Stimulated activated CD8-positive, alpha-beta memory T cell treated with anti-CD3 and anti-CD28 coated beads, Interleukin-7, amount 100 ng/mL, for 48 hours (primary cell): ENCODE data around the gene BMPER.
A peak's percentile ranks its signal among the peaks of the same experiment; 100 is the strongest.

ENCODE experiments used
- DNase-seq, 2 donors: peaks; one replicate each; pipeline ENCODE4 v3.0.0-alpha.2; 2020; ENCODE audit warnings: low read depth in 1 of 2; ENCODE audit errors: extremely low read depth in 1 of 2

The BMPER gene

GRCh38 chr7:33921216-33921938 is 16.0 kb downstream of the BMPER start:
- DNase-seq: no peak

- no peak for DNase-seq
Observed at GRCh38 chr7:33922820-33923219, 17.5 kb downstream of the BMPER start.

GRCh38 chr7:33923440-33924229 is 18.3 kb downstream of the BMPER start:
- DNase-seq: no peak

DNA sequence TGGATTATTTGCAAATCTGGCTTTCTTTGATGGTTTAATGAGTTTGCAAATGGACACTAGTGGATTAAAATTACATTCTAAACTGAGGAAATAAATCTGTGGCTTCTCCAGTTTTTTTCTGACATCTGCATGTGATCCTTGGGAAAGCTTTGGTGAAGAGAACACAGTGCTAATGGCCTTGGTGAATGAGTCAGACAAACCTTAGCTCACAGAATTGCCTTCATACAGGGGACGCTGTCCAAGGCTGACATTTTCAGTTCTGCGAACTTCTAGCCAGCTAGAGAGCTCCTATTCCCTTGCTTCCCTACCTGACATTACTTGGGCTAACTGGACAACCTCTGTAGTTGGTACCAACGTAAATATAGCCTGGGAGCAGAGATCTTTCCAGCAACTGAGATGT is 21.2 kb downstream of the BMPER start:
- DNase-seq: no peak

DNA sequence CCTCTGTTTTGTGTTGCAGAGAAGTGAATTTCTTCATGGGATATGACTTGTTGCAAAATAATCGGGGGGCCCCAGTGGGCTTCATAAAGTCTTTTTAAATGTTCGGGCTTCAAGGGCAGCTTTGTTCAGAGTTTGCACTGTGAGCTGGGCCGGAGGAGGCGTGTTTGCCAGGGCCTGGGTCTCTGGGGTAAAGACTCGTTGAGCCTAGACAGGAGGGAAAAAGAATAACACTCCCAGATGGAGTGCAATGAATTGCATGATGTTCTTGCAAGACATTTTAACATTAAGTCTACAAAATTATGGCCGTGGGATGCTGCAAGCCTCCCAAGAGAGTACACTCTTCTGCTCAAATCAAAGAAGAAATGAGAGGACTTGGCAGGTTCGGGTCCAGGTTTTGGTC is 23.6 kb downstream of the BMPER start:
- no peak for DNase-seq

GRCh38 chr7:33932221-33932620 is 26.9 kb downstream of the BMPER start:
- no peak for DNase-seq

- DNase-seq: peak; percentile 19 to 22
Observed at GRCh38 chr7:33932832-33933468, 27.6 kb downstream of the BMPER start.

- no peak for DNase-seq
Observed at GRCh38 chr7:33933611-33934281, 28.4 kb downstream of the BMPER start.

GRCh38 chr7:33934391-33934790 is 29.1 kb downstream of the BMPER start:
- DNase-seq: no peak

GRCh38 chr7:33936503-33936902 is 31.2 kb downstream of the BMPER start:
- DNase-seq: no peak

DNA sequence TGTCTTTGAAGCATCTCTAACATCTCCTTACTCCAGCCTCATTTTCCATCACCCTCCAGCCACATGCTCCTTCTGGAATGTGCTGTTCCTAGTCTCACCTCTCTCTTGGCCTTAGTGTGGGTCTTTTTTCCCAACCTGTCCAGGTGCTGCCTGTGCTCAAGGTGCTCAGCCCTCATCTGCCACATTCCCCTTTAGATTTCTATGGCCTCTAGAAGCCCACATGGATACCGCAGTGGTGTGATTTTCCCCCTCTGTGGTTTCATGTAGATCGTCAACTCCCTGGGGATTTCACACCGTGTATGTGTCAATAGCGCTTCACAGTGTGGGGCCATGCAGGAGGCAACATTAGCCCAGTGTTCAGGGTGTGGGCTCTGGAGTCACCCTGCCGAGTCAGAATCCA is 32.5 kb downstream of the BMPER start:
- no peak for DNase-seq

DNA sequence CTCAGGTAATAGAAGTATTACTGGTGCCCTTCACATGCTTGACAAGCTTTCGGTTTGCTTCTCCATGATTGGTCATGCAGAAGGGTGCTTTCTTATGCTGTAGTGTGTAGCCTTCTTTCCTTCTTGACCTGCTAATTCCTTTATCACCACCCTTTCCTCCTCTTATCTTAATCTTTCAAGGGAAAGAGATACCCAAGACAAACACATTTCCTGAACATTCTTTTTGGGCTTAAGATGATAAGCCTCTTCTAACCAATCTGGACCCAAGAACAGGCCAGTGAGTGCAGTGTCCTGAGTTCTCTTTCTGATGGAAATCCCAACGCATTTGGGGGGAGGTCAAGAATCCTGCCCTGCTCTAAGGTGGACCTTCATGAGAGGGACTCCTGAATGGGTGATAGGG is 33.8 kb downstream of the BMPER start:
- DNase-seq: no peak

DNA sequence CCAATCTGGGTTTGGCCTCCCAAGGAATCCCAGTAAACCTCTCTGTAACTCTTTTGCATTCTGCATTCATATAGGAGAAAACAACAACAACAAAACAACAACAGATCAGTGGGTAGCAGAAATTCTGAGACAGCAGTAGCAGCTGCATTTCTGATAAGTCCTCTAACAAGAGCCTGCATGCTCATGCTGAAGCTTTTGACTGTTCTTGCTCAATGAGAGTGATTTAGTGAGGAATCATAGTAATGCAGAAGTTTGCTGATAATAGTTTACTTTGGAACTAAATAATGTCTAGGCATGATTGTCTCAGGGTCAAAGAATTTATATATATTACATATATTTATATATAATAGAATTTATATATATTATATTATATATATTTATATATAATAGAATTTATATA is 35.2 kb downstream of the BMPER start:
- no peak for DNase-seq

- DNase-seq: no peak
Observed at GRCh38 chr7:33941418-33941817, 36.1 kb downstream of the BMPER start.

DNA sequence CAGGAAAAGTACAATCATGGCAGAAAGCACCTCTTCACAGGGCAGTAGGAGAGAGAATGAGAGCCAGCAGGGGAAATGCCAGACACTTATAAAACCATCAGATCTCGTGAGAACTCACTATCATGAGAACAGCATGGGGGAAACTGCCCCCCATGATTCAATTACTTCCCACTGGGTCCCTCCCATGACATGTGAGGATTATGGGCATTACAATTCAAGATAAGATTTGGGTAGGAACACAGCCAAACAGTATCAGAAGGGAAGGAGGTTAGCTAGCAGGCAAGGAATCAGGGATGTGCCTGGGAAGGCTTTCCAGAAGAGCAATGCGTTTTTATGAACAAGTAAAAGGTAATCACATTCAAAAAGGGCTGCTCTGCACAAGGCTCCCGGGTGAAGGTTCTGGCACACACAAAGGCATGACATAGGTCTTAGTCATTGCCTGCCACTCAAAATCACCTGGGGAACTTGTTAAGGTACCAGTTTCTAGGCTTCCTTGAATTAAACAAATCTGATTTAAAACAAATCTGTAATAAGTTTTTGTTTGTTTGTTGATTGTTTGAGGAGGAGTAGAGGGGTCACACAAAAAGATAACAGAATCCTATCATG is 40.9 kb downstream of the BMPER start:
- no peak for DNase-seq

GRCh38 chr7:33950047-33950714 is 44.8 kb downstream of the BMPER start:
- DNase-seq: no peak

DNA sequence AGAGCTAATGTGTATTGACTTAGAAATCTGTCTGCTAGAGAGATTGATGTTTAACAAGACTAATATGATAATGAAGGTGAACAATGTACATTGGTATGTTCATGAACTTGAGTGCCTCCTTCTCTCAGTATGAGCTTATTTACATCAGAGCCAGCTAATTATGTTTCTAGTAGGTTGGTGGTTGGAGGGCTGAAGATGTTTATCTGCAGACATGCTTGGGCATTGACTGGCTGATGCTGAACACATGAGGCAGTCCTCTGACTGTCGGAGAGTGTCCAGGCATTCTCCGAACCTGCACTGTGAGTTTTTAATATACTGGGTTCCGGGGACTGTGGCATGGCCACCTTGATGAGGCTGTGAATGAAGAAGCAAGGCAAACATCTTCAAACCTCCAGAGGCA is 47.5 kb downstream of the BMPER start:
- no peak for DNase-seq

GRCh38 chr7:33958104-33958503 is 52.8 kb downstream of the BMPER start:
- DNase-seq: no peak

DNA sequence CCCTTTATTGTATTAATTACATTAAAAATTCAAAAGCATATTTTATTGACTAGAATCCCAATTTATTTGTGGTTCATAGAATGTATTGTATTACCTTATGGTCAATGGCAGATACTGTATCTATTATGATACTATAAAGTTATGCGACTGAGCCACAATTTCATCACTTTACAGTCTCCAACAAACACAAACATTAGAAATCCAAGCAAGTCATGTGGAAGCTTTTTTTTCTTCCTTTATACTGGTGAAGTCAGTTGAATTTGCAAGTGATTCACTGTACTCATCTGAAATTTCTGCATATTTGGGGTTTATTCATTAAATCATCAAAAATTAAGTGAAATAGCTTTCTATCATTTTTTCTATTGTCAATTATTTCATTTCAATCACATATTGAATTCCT is 54.3 kb downstream of the BMPER start:
- no peak for DNase-seq

GRCh38 chr7:33961948-33962347 is 56.6 kb downstream of the BMPER start:
- DNase-seq: no peak
